GM23248 (cell line): ENCODE measurements around the gene ZNF326.

ENCODE experiments used
- EZH2 ChIP-seq: fragments of 200-600 bp; sonication (generic); IDR thresholded peaks from 2 replicates; pipeline ENCODE4 v1.6.1; 2018; ENCODE audit warnings: antibody characterized with exemption, mild to moderate bottlenecking; ENCODE audit not compliant: insufficient read depth, poor library complexity, severe bottlenecking
- EZH2phosphoT487 ChIP-seq: fragments of 200-600 bp; sonication (generic); IDR thresholded peaks from 2 replicates; pipeline ENCODE4 v1.6.1; 2018; ENCODE audit warnings: antibody characterized with exemption, moderate library complexity, mild to moderate bottlenecking, low read depth; ENCODE audit not compliant: insufficient read depth

GRCh38 chr1:89999628-90000027 is 4.7 kb downstream of the ZNF326 start:
- TF ChIP-seq EZH2phosphoT487, result no peak
- TF ChIP-seq EZH2, result no peak
